ENCODE measurements around the gene D2HGDH. TPM values are rescaled to one million over a fixed set of nuclear protein-coding genes. Genes with fewer than 3 reads are reported as not detected.
"Not testable (repeated sequence)": the region's sequence is repeated elsewhere in the genome, so short reads cannot be mapped to it uniquely, and the experiment has no call there.

The D2HGDH gene
- total RNA-seq, 3 donors from 2014 or later (not counting 1 experiment from before 2014, with no cell fraction given): 28.9 to 45.5 (median 43.4) TPM

DNA sequence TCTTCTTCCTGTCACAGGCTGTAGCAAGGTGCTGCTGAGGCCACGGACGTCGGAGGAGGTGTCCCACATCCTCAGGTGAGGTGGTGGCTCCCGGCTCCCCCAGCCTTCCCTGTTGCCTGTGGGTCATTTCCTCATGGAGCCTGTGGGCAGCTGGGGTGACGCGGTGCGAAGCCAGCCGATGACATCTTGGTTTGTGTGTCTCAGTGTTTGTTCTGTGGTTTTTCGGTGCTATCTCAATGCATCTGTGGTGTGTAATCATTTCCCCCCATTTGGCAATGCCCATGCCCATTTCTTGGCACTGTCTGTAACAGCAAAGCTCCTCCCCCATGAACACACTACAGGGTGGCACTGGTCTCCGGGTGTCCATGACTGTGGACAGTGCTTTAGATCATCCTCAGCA, 6.6 kb downstream of the D2HGDH start:
- Histone ChIP-seq H3K36me3 (ENCODE audit: control insufficient read depth, insufficient read depth, low read length) (peaks cover 8% of the 10 kb centered on the region), H3K4me1 (ENCODE audit: control insufficient read depth, insufficient read depth, low read length) (peaks cover 32% of the 10 kb centered on the region), H3K4me3 (ENCODE audit: low read length) (no peak overlapping the region), H3K27me3 (ENCODE audit: control insufficient read depth, insufficient read depth, low read length) (peaks cover 6% of the 10 kb centered on the region), H3K27ac (ENCODE audit: low read length) (no peak overlapping the region), H3K9me3 (ENCODE audit: control insufficient read depth, insufficient read depth, low read length) (no peaks in the 10 kb centered on the region)
- ATAC-seq (peak; percentile 76 to 82 (median 82)), DNase-seq (peak in 1 of 2 donors; percentile 61)
- 9% methylated on average over 10 of the region's 10 CpGs for WGBS (ENCODE audit: insufficient coverage)
- Mint-ChIP-seq H3K27ac (peak overlapping the region in 1 of 2 donors; percentile 33), H3K36me3 (peaks cover 8% of the 10 kb centered on the region), H3K27me3 (ENCODE audit: low read depth in 2 of 2) (no peaks in the 10 kb centered on the region), H3K4me1 (peaks cover 19 to 25% of the 10 kb centered on the region in 2 donors), H3K4me3 (peak overlapping the region; percentile 56), H3K9me3 (no peaks in the 10 kb centered on the region)
- no peak for TF ChIP-seq CTCF (IDR thresholded peaks at IDR 0.05)
- intact Hi-C loops (cut with micrococcal nuclease): loop anchor here (2.0 kb wide), 1 partner anchor 22 kb away; no protein-coding TSS in a partner anchor

GRCh38 chr2:241742320-241742939, 8.0 kb downstream of the D2HGDH start:
- WGBS (ENCODE audit: insufficient coverage): 97% methylated on average over 28 of the region's 28 CpGs
- H3K27ac ChIP-seq (ENCODE audit: low read length): no peak overlapping the region
- Mint-ChIP-seq H3K27ac (no peak overlapping the region), H3K9me3 (no peaks in the 10 kb centered on the region), H3K36me3 (peaks cover 12% of the 10 kb centered on the region), H3K4me3 (no peak overlapping the region), H3K4me1 (peaks cover 14 to 20% of the 10 kb centered on the region in 2 donors), H3K27me3 (ENCODE audit: low read depth in 2 of 2) (no peaks in the 10 kb centered on the region)
- intact Hi-C loops (cut with micrococcal nuclease): no loop called here
- TF ChIP-seq CTCF (IDR thresholded peaks at IDR 0.05): no peak
- H3K9me3 ChIP-seq (ENCODE audit: control insufficient read depth, insufficient read depth, low read length): no peaks in the 10 kb centered on the region
- no peak for ATAC-seq
- H3K4me1 ChIP-seq (ENCODE audit: control insufficient read depth, insufficient read depth, low read length): peaks cover 32% of the 10 kb centered on the region
- DNase-seq: no peak
- H3K4me3 ChIP-seq (ENCODE audit: low read length): no peak overlapping the region
- peaks cover 6% of the 10 kb centered on the region for H3K27me3 ChIP-seq (ENCODE audit: control insufficient read depth, insufficient read depth, low read length)
- peaks cover 10% of the 10 kb centered on the region for H3K36me3 ChIP-seq (ENCODE audit: control insufficient read depth, insufficient read depth, low read length)

DNA sequence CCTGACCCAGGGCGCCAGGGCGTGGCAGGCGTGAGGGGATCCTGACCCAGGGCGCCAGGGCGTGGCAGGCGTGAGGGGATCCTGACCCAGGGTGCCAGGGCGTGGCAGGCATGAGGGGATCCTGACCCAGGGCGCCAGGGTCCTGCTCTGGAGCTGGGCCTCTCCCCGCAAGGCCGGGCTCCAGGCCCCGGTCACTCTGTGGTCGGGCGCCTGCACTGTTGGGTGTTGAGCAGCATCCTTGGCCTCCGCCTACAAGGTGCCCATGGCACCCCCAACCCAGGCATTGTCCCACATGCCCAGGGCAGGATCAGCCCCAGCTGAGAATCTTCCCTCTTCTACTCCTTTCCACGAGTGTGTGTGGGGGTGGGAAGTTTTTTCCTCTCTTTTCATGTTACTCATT, 8.6 kb downstream of the D2HGDH start:
- H3K4me3 ChIP-seq (ENCODE audit: low read length); H3K9me3 Mint-ChIP-seq; H3K9me3 ChIP-seq (ENCODE audit: control insufficient read depth, insufficient read depth, low read length); H3K27ac Mint-ChIP-seq; H3K27ac ChIP-seq (ENCODE audit: low read length); H3K27me3 Mint-ChIP-seq (ENCODE audit: low read depth in 2 of 2); intact Hi-C loops (cut with micrococcal nuclease); ATAC-seq; DNase-seq; H3K27me3 ChIP-seq (ENCODE audit: control insufficient read depth, insufficient read depth, low read length); H3K4me3 Mint-ChIP-seq: not testable (repeated sequence)
- Mint-ChIP-seq H3K36me3 (peaks cover 12% of the 10 kb centered on the region), H3K4me1 (peaks cover 14 to 20% of the 10 kb centered on the region in 2 donors)
- Histone ChIP-seq H3K4me1 (ENCODE audit: control insufficient read depth, insufficient read depth, low read length) (peaks cover 32% of the 10 kb centered on the region), H3K36me3 (ENCODE audit: control insufficient read depth, insufficient read depth, low read length) (peaks cover 10% of the 10 kb centered on the region)
- 91% methylated on average over 14 of the region's 15 CpGs for WGBS (ENCODE audit: insufficient coverage)

DNA sequence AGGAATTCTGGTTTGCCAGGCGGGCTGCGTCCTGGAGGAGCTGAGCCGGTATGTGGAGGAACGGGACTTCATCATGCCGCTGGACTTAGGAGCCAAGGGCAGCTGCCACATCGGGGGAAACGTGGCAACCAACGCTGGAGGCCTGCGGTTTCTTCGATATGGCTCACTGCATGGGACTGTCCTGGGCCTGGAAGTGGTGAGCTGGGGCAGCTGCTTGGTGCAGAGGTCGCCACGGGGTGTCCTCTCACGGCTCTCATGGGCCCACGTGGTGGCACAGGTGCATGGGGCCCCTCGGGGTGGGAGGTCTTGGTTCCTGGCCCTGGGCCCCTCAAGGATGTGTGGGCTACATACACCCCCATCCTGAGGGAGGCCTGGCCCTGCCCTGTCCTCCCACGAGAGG, 9.2 kb downstream of the D2HGDH start:
- ATAC-seq (no peak), DNase-seq (no peak)
- Mint-ChIP-seq H3K4me1 (peaks cover 14 to 20% of the 10 kb centered on the region in 2 donors), H3K27me3 (ENCODE audit: low read depth in 2 of 2) (no peaks in the 10 kb centered on the region), H3K36me3 (peaks cover 12% of the 10 kb centered on the region), H3K4me3 (peak overlapping the region; percentile 13), H3K9me3 (no peaks in the 10 kb centered on the region), H3K27ac (no peak overlapping the region)
- intact Hi-C loops (cut with micrococcal nuclease): no loop called here
- 97% methylated on average over 16 of the region's 16 CpGs for WGBS (ENCODE audit: insufficient coverage)
- Histone ChIP-seq H3K36me3 (ENCODE audit: control insufficient read depth, insufficient read depth, low read length) (peaks cover 10% of the 10 kb centered on the region), H3K27ac (ENCODE audit: low read length) (no peak overlapping the region), H3K4me3 (ENCODE audit: low read length) (no peak overlapping the region), H3K4me1 (ENCODE audit: control insufficient read depth, insufficient read depth, low read length) (peaks cover 32% of the 10 kb centered on the region), H3K9me3 (ENCODE audit: control insufficient read depth, insufficient read depth, low read length) (no peaks in the 10 kb centered on the region), H3K27me3 (ENCODE audit: control insufficient read depth, insufficient read depth, low read length) (peaks cover 6% of the 10 kb centered on the region)
- TF ChIP-seq CTCF (IDR thresholded peaks at IDR 0.05): no peak

Data from natural killer cell (primary cell).